ENCODE measurements around the gene CD151.

The CD151 gene

DNA sequence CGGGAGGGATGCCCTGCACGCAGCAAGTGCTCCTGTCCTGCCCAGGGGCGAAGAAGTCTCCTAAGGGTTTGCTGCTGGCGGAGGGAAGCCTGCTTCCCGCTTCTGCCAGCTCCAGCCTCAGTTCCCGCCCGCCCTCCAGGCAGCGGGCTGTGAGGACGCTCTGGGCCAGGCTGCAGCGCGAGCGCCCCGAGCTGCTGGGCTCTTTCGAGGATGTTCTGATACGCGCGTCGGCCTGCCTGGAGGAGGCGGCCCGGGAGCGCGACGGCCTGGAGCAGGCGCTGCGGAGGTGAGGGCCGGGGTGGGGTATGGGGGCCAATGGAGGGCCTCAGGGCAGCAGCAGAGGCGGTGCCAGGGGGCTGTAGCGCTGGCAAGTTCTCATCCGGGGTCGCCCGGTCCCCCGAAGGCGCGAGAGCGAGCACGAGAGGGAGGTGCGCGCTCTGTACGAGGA lies 2.9 kb upstream of the CD151 start:
- DNase-seq, result no peak

- DNase-seq, result peak; percentile 53
Observed at GRCh38 chr11:830295-831117, 2.2 kb upstream of the CD151 start.

GRCh38 chr11:831118-831864 lies 1.5 kb upstream of the CD151 start:
- DNase-seq, result peak; percentile 53

DNA sequence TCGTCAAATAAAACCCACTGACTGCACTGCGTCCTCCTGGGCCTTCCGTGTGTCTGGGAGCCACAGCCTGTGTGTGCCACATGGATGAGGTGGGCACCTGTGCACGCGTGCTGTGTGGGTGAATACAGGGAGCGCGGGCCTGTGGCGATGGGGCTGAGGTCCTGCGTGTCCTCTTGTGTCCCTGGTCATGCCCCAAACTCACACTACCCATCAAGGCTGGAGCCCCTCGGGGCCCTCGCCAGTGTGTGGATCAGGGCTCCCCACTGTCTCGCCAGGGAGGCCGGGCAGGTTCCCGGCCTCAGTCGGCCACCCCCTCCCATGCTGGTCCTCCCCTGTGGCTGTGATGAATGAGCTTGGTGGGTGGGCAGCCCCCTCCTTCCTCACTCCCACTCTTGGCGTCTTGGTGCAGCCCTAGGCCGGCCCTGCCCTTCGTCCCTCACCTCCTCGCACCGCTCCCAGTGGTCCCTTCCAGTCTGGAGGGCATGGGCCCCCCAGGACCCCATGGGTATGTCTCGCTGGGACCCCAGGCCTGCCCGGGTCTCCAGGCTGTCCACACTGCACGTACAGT lies 707 bp upstream of the CD151 start:
- no peak for DNase-seq

GRCh38 chr11:833114-833791 lies 501 bp downstream of the CD151 start:
- DNase-seq, result peak; percentile 46

DNA sequence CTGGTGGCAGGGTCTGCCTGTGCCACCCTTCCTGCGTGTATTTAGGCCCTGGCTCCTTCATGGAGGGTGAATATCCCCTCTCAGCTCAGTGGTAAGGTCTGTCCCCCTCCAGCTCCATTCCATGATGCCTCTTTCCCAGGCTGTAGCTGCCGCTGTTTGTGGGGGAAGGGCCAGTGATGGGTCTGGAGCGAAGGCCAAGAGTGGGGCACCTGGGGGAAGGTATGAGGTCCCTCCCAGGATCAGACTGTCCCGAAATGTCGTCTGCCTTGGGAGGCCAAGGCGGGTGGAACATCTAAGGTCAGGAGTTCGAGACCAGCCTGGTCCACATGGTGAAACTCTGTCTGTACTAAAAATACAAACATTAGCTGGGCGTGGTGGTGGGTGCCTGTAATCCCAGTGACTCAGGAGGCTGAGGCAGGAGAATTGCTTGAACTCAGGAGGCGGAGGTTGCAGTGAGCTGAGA lies 1.1 kb downstream of the CD151 start:
- DNase-seq, result no peak

DNA sequence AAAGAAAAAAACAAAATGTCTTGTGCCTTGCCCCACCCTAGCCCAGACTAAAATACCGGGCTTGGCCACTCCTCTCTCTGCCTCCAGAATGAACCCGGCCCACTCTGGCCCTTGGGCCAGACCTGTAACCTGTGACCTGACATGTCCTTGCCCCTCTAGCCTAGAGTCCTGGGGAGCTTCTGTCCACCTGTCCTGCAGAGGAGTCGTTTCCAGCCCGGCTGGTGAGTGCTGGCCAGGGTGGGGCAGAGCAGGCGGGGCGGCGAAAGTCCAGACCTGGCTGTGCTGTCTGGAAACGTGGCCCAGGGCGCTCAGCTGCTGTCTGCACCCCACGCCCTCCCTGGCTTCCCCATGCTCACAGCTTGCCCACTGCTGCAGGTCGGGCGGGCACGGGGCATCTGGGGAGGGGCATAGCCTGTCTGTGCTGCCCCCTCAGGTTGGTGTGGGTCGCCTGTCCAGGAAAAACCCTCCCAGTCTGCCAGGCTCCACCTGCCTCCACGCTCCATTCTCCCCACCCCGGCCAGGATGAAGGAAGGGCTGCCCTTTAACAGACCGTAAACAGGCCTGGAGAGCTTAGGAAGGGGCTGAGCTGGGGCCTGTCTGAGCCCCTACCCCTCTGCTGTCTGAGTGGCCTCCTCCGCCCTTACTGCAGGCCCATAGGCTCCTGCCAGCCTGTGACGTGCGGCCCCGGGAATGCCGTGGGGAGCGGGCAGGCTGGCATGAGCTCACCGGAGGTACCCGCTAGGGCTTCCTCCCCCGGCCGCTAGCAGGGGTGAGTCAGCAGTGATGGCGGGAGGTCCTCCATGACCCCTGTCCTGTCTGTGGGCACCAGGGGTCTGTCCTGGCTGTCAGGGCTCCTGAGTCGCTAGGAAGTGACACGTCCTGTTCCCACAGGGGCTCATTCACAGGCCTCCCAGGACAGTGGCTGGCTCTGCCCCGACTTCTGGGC lies 1.9 kb downstream of the CD151 start:
- peak; percentile 78 for DNase-seq

- DNase-seq, result no peak
Observed at GRCh38 chr11:836274-836673, 3.5 kb downstream of the CD151 start.

- no peak for DNase-seq
Observed at GRCh38 chr11:836700-837099, 3.9 kb downstream of the CD151 start.

GRCh38 chr11:837189-837989 lies 4.6 kb downstream of the CD151 start:
- DNase-seq, result no peak

GRCh38 chr11:837990-838307 lies 5.2 kb downstream of the CD151 start:
- DNase-seq, result no peak

GRCh38 chr11:838441-839279 lies 5.9 kb downstream of the CD151 start:
- DNase-seq, result no peak

DNA sequence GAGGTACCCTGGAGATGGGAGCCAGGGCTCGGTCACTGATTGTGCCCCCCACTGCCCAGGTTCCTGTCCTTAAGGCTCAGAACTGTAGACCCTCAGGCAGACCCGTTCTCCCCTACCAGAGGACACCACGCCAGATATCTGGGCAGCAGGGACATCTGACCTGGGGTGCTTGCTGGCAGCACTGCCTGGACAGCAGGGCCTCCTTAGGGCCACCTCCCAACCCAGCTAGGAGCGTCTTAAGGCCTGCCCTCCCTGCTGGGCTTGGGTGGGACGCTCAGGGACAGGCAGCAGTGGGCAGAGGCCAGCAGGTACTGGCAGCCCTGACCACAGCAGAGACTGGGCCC lies 6.5 kb downstream of the CD151 start:
- no peak for DNase-seq

DNA sequence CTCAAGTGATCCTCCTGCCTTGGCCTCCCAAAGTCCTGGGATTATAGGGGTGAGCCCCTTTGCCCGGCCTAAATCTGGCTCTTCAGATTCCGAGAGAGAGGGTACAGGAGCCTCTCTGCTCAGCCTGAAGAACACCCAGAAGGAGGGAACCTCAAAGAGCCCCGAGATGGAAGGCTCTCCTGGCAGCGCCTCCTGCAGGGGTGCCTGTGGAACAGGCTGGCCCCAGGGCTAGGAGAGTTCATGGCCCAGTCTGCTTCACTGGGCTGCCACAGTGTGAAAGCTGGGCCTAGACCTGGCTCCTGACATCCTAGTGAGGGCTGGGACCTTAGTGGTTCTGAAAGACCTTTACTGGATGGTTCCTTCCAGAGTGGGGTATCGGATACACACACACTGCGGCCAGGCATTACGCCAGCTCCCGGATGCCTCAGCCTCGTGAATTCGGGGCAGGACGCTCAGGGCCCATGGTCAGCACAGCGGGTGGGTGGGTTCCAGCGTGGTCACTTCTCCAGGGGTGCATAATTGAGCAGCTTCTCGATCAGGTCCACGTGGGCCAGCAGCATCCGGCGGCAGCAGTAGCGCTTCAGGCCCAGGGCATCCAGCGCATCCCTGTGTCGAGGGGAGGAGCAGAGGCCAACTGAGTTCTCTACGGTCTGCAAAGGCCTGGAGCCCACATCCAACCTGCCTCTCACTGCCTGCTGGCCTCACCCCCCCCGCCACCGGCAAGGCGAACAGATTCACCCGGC lies 7.3 kb downstream of the CD151 start:
- DNase-seq, result no peak

- DNase-seq, result no peak
Observed at GRCh38 chr11:841981-842369, 9.2 kb downstream of the CD151 start.

- peak; percentile 89 for DNase-seq
Observed at GRCh38 chr11:842370-843002, 9.7 kb downstream of the CD151 start, which contains the start of the genes POLR2L and TSPAN4. POLR2L (minus strand) TSS chr11:842529; CDS start chr11:842508, 21 bp downstream. TSPAN4 (plus strand) TSS chr11:842852; CDS start chr11:850305, 7,453 bp downstream.

DNA sequence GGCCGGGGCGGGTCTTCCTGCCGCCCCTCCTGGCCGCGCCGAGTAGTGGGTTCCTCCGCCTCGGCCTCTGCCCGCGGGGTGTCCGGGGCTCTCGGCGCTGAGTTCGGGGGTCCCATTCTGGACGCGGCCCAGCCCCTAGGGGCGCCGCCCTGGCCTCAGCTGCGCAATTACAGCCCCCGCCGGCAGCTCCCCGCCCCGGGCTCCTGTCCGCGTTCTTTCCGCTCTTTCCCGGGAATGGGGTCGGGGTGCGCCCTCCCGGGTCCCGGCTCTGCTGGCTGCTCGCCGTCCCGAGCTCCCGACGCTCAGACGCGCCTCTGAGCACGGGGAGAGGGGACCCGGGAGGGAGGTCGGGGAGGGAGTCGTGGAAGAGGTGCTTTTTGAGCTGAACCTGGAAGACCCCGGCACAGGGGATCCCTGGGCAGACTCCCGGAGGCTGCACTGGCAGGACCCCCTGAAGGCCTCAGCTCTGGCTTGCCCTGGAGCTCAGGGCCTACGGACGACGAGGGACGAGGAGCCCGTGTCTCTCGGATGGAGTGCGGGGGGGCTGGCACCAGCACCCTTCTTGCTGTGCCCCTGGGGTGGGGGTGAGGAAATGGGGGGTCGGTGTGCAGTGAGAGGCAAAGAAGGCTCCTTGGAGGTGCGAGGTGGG lies 10.5 kb downstream of the CD151 start:
- no peak for DNase-seq
